Iris pigment epithelial cell (primary cell): ENCODE results near the gene TTC28.
A peak's percentile ranks its signal among the peaks of the same experiment; 100 is the strongest.
"Not testable (repeated sequence)": the region's sequence is repeated elsewhere in the genome, so short reads cannot be mapped to it uniquely, and the experiment has no call there.

ENCODE experiments used
- DNase-seq: peaks from one replicate; pipeline ENCODE4 v3.0.0-alpha.2; 2011; ENCODE audit warnings: low read depth

Gene TTC28

GRCh38 chr22:28406246-28406645, 273.4 kb downstream of the TTC28 start:
- no peak for DNase-seq

GRCh38 chr22:28405588-28405987, 274.1 kb downstream of the TTC28 start:
- DNase-seq: no peak

DNA sequence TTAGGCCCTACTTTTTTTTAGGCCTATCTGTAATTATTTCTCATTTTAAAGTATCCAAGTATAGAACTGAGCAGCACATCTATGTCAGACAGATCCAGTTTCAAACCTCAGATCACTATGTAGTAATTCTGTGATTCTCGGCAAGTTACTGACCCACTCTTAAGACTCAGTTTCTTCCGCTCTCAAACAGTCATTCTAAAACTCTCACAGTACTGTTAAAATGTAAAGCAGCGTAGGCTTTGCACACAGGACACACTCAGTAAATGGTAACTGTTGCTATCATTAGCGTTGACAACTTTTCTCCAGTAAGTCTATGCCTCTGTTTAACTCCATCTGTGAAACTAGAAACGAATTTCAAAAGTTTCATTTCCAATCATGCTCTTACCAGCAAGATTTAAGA, 277.1 kb downstream of the TTC28 start:
- DNase-seq: no peak

GRCh38 chr22:28402060-28402459, 277.6 kb downstream of the TTC28 start:
- no peak for DNase-seq

GRCh38 chr22:28398981-28399380, 280.7 kb downstream of the TTC28 start:
- DNase-seq: peak; percentile 67

- no peak for DNase-seq
Measured at GRCh38 chr22:28398355-28398754, 281.3 kb downstream of the TTC28 start.

- DNase-seq: no peak
Measured at GRCh38 chr22:28397306-28397705, 282.3 kb downstream of the TTC28 start.

GRCh38 chr22:28395920-28396753, 283.5 kb downstream of the TTC28 start:
- peak; percentile 78 for DNase-seq

GRCh38 chr22:28395520-28395919, 284.1 kb downstream of the TTC28 start:
- no peak for DNase-seq

- DNase-seq: no peak
Measured at GRCh38 chr22:28394513-28395110, 285.0 kb downstream of the TTC28 start.

GRCh38 chr22:28381429-28382167, 298.0 kb downstream of the TTC28 start:
- peak; percentile 48 for DNase-seq

DNA sequence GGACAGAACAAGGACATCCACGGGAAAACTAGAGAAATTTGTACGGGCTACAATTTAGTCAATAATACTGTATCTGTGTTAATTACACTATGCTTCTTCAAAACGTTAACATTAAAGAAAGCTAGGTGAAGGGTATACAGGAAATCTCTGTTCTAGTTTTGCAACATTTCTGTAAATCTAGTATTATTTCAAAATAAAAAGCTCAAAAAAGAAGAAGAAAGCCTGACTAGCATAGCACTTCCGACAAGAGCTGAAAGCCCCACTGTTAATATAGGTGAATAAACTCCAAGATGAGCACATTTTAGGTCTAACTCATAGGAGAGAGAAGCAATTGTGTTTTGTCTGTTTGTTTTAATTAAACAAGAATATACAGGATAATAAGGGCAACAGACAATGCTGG, 299.7 kb downstream of the TTC28 start:
- DNase-seq: no peak

- no peak for DNase-seq
Measured at GRCh38 chr22:28379075-28379779, 300.4 kb downstream of the TTC28 start.

- DNase-seq: peak; percentile 28
Measured at GRCh38 chr22:28375761-28376534, 303.7 kb downstream of the TTC28 start.

- peak; percentile 32 for DNase-seq
Measured at GRCh38 chr22:28373831-28374230, 305.8 kb downstream of the TTC28 start.

DNA sequence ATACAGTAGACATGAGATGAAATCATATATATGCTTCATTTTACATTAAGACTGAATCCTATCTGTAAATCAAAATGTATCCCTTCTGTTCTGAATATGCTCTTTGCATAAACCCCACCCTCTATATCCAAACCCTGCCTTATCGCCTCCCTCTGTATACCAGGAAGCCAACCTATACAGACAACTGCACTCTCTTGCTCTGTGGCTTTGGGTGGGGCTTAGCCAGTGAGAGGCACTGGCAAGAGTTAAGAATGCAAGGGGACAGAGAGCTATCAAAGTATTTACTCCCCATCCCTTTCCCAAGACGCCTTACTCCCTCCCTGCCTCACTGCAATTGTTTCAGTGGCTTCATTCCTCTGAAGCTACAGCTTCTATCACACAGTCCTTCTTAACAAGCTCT, 309.8 kb downstream of the TTC28 start:
- no peak for DNase-seq

DNA sequence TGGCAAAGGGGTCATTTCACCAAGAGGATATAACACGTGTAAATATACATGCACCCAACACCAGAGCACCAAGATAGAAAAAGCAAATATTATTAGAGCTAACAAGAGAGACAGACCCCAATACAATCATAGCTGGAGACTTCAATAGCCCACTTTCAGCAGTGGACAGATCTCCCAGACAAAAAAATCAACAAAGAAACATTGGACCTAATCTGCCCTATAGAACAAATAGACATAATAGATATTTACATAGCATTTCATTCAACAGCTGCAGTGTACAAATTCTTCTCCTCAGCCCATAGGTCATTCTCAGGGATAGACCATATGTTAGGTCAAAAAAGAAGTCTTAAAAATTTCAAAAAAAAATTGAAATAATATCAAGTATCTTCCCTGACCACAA, 312.8 kb downstream of the TTC28 start:
- DNase-seq: no peak

DNA sequence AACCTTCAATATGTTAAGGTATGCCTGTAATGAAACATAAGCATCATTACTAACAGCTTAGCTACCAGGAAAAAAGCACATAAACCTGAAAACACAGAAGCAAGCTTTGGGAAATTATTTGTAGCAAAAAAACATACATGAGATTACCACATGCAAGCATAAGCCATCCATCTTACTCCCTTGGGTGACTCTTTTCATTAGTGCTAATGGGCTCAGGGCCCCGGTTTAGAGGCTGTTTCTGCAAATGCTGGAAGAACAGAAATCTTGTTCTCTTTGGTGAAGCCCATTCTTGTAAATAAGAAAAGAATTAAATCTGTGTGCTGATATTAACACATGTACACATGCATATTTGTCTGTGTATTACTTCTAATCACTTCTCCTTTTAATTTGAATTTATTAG, 314.3 kb downstream of the TTC28 start:
- DNase-seq: no peak

DNA sequence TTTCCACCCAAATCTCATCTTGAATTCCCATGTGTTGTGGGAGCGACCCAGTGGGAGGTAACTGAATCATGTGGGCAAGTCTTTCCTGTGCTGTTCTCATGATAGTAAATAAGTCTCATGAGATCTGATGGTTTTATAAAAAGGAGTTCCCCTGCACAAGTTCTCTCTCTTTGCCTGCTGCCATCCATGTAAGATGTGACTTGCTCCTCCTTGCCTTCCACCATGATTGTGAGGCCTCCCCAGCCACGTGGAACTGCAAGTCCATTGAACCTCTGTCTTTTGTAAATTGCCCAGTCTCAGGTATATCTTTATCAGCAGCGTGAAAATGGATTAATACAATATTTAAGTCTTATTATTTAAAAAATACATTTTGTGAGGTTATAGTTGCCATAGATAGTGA, 315.5 kb downstream of the TTC28 start:
- not testable (repeated sequence) for DNase-seq

DNA sequence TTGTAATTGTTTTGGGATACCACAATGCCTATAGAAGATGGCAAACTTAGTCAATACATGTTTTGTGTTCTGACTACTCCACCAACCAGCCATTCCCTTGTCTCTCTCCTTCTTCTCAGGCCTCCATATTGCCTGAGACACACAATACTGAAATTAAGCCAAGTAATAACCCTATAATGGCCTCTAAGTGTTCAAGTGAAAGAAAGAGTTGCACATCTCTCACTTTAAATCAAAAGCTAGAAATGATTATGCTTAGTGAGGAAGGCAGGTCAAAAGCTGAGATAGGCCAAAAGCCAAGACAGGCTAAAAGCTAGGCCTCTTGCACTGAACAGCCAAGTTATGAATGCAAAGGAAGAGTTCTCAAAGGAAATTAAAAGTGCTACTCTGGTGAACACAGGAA, 318.7 kb downstream of the TTC28 start:
- DNase-seq: no peak

GRCh38 chr22:28358312-28358711, 321.3 kb downstream of the TTC28 start:
- DNase-seq: no peak

GRCh38 chr22:28357193-28357592, 322.4 kb downstream of the TTC28 start:
- no peak for DNase-seq
